Colon (tissue), 2 donors: ENCODE data around the gene CCBE1.

Experiments used
- FAIRE-seq: peaks from 2 replicates; lab custom pipeline; 2012; peaks lifted over from hg19 to GRCh38; lab: Jason Lieb, UNC
- donor health status: control.
- donor health status: control.

Gene CCBE1

DNA sequence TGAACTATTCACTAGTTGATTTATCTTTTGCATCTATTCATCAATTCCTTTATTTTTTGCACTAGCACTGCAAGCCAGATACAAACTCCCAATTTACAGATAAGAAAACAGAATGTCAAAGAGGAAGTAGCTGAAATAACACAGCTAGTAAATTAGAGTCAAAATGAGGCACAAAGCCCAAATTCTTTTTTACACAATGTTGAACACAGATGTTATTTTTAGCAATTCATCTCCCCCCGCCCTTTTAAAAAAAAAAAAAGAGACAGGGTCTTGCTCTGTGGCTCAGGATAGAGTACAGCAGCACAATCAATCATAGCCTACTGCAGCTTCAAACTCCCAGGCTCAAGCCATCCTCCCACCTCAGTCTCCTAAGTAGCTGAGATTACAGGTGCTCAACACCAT is 127.8 kb downstream of the CCBE1 start:
- FAIRE-seq, result no peak

DNA sequence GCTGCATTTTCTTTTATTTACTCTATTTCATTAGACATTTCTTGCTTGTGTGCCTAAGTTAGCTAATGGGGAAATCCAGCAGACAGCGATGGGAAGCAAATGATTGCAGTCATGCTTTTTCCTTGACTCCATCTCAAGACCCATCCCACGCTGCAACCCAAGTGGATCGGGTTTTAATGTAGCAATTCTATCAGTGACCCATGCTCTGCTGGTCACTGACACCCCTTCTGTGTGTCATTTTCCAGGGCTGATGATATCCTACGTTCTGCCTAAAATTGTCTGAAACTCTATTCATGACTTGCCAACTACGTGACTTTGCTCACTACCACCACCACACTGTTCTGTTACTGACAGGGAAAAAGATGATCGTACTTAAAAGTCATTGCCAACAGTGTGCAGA is 129.8 kb downstream of the CCBE1 start:
- FAIRE-seq, result no peak

GRCh38 chr18:59566533-59566971 is 130.7 kb downstream of the CCBE1 start:
- no peak for FAIRE-seq

DNA sequence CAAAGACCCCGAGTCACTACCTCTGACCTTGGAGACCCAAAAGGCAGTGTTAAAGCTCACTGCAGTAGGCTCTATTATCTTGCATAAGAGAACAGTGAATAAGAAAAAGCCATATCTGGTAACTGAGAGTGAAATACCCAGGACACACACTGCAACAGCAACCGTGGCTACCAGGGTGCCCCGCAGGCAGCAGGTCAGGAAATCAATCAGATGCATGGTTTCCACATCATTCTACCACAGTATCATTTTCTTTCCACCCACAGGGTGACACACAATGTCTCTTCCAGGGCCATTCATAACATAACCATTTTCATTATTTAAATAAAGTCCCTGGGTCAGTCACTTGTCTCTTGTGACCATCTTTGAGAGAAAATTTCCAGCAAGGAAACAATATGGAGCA is 131.3 kb downstream of the CCBE1 start:
- no peak for FAIRE-seq

DNA sequence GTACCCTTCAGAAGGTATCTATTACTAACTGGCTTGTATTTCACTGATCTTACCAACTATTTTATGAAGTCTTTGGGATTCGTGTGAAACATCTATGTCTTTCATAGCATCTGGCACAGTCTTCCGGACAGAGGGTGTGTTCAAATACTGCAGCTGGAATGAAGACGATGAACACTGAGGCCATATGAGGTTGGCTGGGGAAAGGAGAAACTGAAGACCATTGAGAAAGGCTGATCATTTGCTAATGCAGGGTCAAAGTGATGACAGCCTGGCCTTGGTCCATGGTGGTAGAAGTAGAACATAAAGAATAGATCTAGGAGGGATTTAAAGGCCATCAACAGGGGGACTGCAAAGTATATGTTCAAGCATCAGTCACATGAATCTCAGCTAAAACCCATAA is 132.7 kb downstream of the CCBE1 start:
- no peak for FAIRE-seq

DNA sequence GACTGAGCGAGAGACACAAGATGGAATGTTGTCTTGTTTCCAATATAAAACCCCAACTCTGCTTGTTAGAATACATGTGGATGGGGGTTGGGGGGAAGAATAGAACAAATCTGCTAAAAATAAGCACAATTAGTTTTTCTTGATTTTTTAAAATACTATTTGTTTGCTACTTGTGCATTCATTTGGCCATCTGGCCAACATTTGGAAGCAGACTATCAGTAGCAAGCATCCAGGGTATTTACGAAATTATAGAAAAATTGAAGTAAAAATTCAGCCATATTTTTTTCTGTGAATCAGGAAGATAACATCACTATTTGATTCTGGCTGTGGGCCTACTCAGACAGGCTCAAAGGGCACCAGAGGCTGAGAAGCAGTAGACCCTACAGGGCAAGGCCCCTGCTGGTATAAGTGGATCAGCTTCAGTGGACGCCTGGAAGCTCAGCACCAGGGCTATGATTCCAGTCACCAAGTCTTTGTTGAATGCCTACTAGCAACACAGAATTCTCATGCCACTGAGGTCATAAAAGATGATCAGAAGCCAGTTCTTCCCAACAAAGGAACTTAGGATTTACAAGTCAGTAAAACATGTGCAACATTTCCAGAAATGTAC is 133.9 kb downstream of the CCBE1 start:
- no peak for FAIRE-seq

GRCh38 chr18:59562751-59563150 is 134.5 kb downstream of the CCBE1 start:
- FAIRE-seq, result no peak

DNA sequence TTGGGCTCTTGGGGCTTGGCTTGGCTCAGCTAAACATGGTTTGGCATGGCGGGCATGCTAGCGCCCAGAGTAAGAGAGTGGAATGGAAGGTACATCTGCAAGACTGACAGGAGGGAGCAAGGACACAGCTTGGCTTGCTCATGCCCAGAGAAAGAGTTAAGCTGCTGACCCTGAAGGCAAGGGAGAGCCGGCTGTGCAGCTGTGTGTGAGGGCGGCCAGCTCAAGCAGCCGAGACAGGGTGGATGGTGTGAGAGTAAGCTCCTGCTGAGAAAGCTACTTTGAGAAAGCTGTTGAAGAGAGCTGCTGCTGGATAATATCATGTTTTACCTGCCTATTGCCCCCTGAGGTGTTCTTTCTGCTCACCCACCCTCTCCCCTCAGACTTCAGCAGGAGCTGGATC is 135.6 kb downstream of the CCBE1 start:
- no peak for FAIRE-seq

GRCh38 chr18:59560556-59560955 is 136.7 kb downstream of the CCBE1 start:
- no peak for FAIRE-seq

DNA sequence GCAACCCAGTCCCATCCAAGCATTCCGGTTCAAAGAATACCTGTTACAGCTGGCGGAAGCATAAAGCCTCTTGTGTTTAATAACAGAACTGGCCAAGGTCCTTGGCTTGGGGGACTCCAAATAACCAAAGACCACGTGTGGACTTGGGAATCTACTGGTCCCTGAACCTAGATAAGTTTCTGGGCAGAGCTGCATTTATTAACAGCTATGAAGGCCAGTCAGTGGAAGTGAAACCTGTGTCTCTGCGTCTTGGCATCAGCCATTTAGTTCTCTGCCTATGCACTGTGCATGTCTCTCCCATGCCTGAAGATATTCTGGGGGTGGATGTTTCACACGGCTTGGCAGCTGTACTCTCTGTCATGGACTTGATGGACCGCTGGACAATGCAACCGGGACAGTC is 137.7 kb downstream of the CCBE1 start:
- FAIRE-seq, result no peak

DNA sequence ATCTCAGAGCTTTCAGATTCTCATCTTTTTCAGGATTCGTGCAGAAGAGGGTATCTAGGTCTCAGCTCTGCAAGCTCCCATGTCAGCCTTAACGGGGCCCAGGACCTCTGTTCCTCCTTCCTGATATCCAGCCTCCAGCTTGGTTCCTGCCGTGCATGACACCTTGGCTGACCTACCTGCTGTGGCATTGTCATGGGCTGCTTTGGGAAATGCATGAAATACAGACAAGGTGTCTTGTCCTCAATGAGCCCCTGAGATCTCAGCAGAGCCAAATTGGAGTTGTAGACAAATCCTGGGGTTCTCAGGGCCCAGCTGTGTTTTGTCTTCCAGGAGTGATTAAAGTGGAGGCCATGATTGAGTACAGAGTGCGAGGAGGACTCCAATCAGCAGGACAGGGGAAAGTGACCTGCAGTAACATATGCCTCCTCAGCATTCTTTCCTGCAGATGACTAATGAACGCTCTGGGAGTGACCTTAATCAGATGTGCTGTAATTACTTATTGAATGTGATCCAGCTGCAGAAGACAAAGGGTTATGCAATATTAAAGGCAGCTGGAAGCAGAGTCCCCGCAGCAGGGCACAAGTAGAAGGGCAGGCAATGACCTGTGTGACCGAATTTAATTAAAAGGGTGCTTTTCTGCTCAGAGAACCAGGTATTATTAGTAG is 141.1 kb downstream of the CCBE1 start:
- FAIRE-seq, result no peak

DNA sequence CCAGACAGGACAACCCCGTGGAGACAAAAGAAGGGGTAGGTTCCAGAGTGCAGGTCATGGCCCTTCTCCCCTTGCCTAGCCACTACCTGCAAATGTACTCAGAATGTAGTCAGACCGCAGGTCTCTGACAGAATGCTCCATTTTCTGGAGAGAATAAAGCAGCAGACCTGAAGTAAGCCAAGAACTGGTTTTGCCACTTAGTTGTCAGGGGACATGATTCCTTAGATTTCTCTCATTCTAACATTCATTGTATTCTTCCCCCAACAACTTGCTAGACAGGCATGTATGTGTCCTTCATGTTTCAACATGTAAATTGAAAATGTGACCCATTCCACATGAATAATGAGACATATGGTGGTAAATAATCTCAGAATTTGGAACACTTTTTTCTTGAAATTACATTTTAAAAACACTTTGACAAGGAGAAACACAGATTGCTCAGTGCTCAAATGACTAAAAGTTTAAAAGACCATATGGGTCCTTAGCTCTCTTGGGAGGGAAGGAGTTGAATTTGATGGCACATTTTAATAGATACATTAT is 142.4 kb downstream of the CCBE1 start:
- FAIRE-seq, result no peak

DNA sequence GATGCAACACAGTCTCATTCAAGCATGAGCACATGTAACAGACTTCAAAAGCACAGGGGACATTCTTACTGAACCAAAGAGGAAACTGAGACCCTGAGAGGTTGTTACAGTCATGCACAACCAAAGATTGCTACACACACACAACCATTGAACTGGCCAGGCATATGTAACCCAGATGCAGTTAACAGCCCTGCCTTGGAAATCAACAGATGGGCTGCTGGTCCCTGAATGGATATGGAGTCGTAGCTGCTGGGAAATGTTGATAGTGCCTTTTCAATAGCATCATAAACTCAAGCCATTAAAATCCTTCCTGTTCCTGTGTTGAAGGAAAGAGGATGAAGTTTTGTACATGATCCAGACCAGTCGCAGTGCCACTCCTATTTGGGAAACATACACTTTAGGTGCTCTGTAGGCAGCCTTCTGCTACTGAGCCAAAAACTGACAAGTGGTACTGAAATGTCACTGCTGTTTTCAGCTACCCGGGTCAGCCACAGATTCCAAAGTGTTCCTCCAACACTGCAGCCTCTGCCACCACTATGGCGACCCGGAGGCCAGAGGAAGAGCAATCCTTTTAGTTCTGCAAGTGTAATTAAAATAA is 143.9 kb downstream of the CCBE1 start:
- FAIRE-seq, result no peak

DNA sequence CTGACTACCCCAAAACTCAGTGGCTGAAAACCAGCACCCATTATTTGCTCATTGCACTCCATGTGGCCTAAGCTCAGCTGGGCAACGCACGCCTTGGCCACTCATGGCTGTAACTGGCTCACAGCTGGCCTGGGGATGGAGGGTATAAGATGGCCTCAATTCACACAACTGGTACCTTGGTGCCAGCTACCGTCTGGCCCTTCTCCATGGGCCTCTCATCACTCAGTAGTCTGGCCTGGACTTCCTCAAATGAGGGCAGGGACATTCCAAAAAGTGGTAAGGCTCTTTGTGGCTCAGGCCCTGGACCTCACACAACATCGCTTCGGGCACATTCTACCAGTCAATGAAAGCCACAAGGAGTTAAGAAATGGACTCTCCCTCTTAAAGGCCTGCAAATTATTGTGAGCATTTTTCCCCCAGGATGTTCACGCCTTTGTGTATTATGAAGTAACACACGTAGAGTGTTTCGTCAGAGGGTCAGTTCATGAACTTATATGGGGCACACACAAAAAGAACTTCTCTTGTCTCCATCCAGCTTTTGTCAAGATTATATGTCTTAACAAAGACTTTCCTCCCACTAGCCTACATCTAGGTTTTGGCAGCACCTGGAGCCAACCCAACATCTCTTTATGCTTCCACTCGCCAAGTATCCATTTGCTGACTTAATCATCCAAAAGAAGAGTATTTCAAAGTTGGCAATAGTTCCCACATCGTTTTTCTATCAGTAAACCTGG is 145.2 kb downstream of the CCBE1 start:
- FAIRE-seq, result no peak

GRCh38 chr18:59550174-59550516 is 147.1 kb downstream of the CCBE1 start:
- no peak for FAIRE-seq

DNA sequence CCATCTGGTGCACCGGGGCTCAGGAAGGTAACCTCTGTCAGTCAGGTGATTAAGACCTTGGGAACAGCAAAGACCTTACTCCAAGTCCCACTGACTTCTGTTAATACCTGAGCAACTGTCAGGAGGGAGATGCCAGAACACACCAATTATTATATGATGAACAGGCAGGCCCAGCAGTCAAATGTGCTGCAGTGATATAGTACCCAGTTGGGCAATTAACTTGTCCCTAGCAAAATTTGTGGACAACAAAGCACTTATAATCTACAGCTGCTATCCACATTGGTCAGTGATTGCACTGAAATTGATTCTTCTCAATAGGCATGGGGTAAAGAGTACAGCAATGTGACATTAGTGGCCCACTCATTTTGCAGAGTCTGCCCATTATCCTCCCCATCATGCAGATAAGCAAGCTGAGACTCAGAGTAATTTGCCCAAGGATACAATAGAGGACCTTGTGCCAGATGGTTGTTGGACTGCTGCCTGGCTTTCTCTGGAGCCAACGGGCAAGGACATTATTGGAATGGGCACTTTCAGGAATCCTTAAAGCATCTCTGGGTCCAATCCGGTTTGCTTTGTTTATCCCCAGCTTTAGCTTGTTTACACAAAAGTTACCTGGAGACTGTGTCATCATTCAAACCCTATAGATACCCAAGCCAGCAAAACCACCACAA is 147.6 kb downstream of the CCBE1 start:
- FAIRE-seq, result no peak

DNA sequence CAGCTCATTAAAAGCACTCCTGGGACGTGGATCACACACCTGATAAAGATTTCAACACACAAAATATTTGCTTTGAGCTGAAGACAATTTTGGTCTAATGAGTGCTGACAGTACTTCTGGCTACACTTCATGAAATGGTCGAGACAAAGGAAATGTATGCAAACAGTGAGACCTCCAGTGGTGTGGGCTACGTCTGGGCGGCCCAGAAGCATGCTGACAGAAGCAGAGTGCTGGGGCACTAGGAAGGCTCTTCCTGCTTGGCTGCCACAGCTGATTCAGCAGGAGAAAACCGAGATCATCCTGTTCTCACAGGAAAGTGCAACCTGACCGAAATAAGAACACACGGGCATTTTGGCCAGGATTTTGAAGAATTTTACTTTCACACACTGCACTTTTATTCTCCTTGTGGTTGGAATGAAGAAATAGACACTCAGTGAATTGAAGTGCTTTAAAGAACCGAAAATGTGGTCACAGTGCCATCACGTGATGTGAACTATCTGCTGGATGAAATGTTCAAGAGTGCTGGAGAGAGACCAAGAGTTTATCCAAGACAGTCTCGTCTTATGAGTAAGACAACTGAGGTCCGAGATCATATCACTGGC is 149.5 kb downstream of the CCBE1 start:
- no peak for FAIRE-seq

GRCh38 chr18:59546188-59546587 is 151.0 kb downstream of the CCBE1 start:
- FAIRE-seq, result no peak

DNA sequence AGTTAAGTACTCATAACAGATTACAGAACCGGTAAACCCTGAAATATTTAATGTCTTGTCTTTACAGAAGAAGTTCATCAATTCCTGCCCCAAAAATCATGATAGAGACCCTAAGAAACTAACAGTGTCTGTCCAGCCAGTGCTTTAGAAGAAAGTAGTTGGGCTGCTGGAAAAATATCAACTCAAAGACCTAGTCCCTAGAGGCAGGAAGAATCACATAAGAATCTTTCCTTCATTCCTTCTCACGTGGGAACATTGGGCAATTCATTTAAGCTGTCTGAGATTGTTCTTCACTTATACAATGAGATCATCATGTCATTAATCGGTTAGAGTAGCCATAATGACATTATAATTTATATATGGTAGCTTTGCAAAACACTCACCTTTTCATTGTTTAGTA is 156.4 kb downstream of the CCBE1 start:
- no peak for FAIRE-seq

GRCh38 chr18:59540346-59540745 is 156.9 kb downstream of the CCBE1 start:
- no peak for FAIRE-seq

DNA sequence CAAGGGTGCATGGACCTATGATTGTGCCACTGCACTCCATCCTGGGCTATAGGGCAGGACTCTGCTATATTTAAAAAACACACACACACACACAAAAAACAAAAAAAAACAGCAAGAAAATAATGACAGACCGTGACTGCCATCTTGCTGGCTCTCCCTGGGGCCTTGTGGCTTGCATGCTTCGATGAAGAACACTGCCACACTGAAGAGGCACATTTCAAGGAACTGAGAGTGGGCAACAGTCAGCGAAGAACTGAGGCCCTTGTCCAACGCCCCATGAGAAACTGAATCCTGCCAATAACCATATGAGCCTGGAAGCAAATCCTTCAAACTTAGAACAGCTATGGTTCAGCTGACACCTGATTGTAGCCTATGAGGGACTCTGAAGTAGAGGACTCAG is 158.1 kb downstream of the CCBE1 start:
- FAIRE-seq, result no peak

DNA sequence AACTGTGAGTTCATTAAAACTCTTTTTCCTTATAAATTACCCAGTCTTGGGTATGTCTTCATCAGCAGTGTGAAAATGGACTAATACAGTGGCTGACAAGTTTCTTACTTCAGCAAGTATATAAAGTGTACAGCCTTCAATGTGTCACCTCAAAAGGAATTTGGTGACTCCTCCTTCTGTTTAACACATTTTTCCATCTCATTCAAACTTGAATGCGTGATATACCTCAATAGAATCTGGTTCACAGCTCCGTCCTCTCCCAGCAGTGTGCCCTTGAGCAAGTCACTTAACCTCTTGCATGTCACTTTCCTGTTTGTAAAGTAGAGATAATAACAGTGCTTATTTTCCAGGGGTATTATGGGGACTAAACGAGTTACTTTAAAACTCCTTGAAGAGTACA is 159.6 kb downstream of the CCBE1 start:
- no peak for FAIRE-seq
